GM19023 (cell line): Measurements from ENCODE around the gene KDM5B.
"Not testable (repeated sequence)": the region's sequence is repeated elsewhere in the genome, so short reads cannot be mapped to it uniquely, and the experiment has no call there.

ENCODE experiments used
- ATAC-seq: cut with Tn5 transposase; IDR thresholded peaks from one replicate; pipeline ENCODE4 v1.9.1; 2021; ENCODE audit warnings: mild to moderate bottlenecking, moderate library complexity; ENCODE audit not compliant: unreplicated experiment

KDM5B gene

DNA sequence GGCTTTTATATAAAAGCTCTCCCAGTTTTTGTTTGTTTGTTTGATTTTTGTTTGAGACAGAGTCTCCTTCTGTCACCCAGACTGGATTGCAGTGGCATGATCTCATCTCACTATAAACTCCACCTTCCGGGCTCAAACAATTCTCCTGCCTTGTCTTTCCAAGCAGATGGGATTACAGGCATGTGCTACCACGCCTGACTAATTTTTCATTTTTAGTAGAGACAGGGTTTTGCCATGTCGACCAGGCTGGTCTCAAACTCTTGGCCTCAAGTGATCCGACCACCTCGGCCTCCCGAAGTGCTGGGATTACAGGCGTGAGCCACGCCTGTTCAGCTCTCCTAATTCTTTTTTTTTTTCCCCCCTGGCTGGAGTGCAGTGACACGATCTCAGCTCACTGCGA is 6.9 kb upstream of the KDM5B start:
- ATAC-seq = no peak

- ATAC-seq = no peak
These were observed 4.2 kb upstream of the KDM5B start for GRCh38 chr1:202812176-202813026.

GRCh38 chr1:202811296-202812175 is 3.3 kb upstream of the KDM5B start:
- ATAC-seq = peak; percentile 10

GRCh38 chr1:202810615-202811295 is 2.5 kb upstream of the KDM5B start, which contains the start of gene PCAT6:
Gene PCAT6 (plus strand): TSS chr1:202810954.
- peak; percentile 80 for ATAC-seq

DNA sequence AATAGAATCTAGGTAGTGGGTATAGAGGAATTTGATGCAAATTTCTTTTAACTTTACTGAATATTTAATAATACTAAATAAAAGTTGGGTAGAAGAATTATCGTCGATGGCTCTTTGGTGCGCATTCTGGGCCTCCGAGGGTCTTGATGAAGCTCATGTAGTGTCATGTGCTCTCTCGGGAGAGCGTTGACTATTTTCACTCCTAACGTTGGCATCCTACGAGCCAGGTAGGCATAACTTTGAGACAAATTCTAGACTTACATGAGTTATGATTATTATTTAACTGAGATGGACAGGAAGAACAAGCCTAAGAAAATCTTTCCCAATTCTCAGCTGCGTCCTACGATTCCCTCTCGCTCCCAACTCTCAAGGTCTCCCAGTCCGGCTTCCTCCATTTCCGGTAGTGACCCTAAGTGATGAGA is 2.0 kb upstream of the KDM5B start:
- no peak for ATAC-seq

DNA sequence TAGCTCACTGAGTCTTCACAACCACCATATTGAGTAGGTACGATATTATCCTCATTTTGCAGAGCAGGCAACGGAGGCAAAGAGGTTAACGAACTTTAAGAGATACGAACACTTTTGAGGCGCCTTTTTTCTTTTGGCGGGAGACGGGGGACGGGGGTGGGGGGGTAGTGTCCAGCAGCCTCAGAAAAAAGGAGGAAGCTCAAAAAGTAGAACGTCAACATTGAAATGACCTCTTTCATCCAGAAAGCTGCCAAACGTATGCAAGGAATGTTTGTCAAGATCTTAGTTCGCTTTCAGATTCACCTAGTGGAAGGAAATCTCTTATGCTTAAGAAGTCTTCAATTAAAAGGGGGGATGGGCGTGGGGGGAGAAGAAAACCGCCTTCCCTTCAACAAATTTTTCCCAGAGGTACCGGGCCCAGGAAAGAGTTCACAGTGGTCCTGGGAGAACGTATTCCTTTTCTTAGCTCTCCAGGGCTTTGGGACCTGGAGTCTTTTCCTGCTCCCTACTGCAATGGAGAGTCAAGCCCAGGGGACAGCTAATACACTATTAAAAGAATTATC is 1.5 kb upstream of the KDM5B start:
- no peak for ATAC-seq

DNA sequence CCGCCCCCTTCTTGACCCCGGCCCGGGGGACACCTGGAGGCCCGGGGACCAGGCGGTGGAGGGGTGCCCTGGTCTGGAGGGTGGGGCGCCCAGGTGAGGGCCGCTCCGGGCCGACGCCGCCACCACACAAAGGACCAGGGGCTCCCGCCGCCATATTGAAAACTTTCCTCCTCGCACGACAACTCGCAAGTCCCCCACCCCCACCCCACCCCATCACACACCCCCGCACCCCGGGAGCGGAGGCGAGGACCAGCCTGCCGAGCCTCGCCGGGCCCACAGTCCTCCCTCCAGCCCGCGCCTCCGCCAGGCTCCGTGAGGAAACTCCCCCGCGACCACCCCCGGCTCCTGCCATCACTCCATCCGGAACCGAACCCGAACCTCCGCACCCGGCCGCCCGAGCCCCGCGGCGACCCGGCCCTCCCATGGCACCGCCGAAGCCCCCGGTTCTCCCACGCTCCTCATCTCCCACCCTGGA is 733 bp downstream of the KDM5B start:
- no peak for ATAC-seq

DNA sequence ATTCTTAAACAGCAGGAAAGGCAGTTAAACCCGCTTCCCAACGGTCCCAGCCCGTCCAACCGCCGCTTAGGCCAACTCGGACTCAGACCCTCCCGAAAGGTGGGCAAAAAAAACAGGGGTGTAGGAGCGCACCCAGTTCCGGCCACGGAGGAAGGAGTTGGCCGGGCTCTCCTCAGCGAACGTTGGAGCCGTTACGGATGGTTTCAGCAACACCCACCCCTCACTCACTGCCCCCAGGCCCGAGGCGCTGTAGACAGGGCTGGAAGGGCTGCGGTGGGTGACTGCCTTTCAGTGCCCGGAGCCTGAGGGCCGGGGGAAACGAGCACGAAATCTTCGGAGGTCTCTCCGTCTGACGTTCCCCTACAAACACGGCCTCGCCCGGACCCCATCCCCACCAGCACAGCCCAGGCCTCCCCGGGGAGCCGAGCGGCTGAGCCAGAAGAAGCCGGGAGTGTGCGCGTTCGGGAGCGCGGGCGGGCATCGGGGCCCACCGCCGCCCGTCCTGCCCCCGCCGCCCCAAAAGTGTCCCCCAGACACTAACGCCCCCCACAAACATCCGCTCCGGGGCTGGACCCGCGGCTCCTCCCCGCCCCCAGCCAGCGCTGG is 1.3 kb downstream of the KDM5B start:
- no peak for ATAC-seq

DNA sequence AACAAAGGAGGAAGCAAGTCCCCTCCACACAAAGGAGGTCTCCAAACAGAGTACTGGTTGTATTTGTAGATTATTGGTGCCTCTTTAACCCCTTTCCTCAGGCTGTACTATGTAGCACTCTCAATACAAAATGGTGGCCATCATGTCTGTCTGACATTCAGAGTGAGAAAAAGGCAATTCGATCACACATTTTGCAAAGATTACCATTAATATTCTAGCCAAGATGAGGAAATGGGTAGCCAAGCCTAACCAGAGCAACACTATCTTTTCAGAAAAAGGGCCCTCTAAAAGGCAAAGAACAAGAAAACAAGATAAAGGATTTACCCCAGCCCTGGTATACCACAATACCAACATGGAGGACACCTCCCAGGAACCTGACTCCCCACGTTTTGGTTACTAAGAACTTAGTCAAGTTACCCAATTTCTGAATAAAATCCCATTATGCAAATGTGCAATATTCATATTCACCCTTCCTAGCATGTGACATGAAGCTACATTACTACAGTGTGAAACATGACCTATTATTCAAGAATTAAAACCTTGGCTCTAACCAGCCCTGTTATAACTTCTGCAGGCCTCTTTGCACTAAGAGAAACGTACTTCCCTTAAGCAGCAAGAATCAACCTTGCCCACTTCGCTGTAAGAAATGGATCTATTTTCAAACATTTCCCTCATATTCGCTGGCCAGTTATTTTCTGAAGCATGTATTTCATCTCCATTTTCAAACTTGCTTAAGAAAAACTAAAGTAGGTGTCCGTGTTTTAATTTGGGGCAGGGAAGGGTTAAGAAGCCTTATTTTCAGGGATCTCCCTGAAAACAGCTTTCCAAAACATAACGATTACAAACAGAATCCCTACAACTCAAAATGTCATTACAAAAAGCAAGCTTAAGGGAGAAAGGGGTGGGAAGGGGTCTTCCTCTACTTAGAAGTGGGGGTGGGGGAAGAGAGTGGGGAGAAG is 2.1 kb downstream of the KDM5B start:
- no peak for ATAC-seq

DNA sequence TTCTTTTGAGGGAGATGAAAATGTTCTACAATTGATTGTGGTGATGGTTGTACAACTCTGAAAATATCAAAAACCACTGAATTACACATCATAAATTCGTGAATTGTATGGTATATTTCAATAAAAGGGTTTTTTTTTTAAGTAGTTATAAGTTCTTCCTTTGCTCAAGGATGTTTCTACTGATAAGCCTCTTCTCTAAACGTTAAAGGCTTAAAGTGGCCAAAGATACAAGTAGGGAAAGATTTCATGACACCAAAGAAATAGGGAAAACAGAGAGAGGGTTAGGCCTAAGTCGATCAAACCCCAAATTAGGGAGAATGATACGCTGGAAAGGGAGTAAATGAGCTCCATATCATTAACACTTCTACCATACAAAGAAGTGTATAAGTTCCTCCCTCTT is 4.1 kb downstream of the KDM5B start:
- no peak for ATAC-seq

GRCh38 chr1:202802998-202803932 is 5.0 kb downstream of the KDM5B start:
- no peak for ATAC-seq

DNA sequence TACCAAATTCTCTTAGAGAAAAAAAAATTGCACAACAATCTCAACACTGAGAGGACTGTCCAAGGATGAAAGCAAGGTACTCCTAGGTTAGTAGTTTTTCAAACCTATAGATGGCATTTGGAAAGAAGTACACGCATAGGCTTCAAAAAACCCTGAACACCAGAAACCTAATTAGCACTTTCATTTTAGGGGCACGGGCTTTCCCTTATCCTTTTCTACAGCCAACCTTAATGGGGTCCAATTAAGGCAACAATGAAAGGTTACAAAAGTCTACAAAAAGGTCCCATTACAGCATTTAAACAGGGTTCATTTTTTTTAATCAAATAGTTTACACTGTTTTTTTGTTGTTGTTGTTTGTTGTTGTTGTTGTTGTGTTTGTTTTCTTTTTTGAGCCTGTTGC is 6.2 kb downstream of the KDM5B start:
- no peak for ATAC-seq

DNA sequence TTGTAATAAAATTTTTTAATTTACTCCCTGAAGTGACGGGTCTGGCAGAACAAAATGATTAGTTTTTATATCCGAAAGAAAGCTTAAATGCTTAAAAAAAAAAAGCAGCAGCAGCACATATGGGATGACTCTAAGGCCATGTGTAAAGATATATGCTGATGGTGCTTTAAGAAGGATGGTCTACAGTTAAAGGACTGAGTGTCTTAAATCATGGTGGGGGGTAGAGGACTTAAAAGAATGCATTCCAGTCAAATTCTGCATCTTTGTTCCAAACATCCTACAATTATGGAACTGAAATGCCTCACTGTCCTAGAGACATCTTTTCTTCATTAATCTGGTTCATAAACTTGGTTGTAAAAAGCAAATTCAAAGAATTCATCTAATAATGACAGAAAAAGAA is 7.0 kb downstream of the KDM5B start:
- no peak for ATAC-seq

DNA sequence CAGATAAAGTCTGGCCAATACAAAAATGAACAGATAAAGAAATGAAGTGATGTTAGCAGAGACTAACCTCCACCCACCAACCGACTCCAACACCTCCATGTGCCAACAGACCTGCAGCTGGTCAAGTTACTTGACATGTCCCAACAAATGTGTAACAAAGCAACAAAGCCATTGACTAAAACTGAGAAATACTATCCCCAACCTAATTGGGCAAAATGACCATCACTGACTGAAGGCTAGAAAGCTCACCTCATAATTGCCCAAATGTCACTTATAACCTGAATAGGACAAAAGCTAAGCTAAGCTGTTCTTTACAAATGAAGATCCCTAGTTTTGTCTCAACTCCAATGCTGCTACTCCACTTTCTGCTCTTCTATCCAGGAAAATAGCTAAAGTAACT is 7.5 kb downstream of the KDM5B start:
- ATAC-seq = no peak

- no peak for ATAC-seq
These were observed 9.4 kb downstream of the KDM5B start for GRCh38 chr1:202798792-202799331.

DNA sequence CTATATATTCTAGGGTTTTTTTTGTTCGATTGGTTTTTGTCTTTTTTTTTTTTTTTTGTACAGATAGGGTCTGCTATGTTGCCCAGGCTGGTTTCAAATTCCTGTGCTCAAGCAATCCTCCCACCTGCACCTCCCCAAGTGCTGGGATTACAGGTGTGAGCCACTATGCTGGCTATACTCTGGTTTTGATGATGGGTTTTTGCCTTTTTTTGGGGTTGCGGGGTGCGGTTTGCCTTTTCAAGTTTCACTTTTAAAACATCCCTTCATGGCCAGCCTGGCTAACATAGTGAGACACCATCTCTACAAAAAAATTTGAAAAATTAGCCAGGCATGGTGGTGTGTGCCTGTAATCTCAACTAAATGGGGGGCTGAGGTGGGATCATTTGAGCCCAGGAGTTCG is 10.0 kb downstream of the KDM5B start:
- ATAC-seq = no peak

- no peak for ATAC-seq
These were observed 11.6 kb downstream of the KDM5B start for GRCh38 chr1:202796670-202797069.

- not testable (repeated sequence) for ATAC-seq
These were observed 13.3 kb downstream of the KDM5B start for GRCh38 chr1:202794931-202795330.
